NCI-H226 (cell line): ENCODE data around the gene NRCAM.
"Not testable (repeated sequence)": the region's sequence is repeated elsewhere in the genome, so short reads cannot be mapped to it uniquely, and the experiment has no call there.

Experiments
- DNase-seq: peaks from one replicate; pipeline ENCODE4 v3.0.0-alpha.2; 2015

NRCAM gene

DNA sequence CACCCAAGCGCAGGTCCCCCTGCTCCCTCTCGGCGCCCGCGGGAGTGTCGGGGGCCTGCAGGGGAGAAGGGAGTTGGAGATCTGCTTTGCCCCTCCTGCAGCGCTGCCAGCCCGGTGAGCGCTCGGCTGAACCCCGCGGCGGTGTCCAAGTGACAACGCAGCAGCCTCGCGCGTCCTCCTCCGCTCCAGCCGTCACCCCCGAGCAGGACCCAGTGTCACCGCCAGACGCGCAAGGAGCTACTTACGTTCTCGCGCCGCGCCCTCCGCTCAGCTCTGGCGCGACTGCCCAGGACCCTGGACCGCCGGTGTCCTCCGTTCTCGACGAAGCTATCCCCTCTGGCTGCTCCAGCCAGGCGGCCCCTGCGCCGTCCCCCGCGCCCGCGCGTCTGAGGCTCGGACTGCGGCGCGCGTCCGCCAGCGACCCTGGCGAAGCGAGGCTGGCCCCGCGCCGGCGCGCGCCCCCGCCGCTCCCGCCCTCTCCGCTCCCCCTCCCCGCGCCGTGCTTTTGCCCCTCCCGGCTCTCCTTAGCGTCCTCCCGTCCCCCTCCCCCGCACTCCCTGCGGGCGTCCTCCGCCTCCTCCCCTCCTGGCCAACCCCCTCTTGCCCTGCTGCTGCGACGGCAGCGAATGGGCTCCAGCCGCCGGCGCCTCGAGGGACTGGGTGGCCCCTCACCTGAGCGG, at the start of gene NRCAM:
NRCAM (minus strand) TSS at position 439 of the 680 bp plus-strand sequence. CDS start 216,372 bp downstream, outside the sequence.
- DNase-seq, result no peak

DNA sequence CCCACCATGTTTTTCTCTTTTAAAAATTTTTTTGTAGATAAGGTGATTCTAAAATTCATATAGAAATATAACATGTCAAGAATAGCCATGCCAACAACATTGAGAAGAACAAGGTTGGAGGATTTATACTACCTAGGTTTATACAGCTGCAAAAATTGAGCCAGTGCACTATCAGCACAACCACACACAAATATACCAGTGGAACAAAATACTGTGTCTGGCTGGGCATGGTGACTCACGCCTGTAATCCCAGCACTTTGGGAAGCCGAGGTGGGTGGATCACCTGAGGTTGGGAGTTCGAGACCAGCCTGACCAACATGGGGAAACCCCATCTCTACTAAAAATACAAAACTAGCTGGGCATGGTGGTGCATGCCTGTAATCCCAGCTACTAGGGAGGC, 48.3 kb upstream of the NRCAM start:
- not testable (repeated sequence) for DNase-seq

DNA sequence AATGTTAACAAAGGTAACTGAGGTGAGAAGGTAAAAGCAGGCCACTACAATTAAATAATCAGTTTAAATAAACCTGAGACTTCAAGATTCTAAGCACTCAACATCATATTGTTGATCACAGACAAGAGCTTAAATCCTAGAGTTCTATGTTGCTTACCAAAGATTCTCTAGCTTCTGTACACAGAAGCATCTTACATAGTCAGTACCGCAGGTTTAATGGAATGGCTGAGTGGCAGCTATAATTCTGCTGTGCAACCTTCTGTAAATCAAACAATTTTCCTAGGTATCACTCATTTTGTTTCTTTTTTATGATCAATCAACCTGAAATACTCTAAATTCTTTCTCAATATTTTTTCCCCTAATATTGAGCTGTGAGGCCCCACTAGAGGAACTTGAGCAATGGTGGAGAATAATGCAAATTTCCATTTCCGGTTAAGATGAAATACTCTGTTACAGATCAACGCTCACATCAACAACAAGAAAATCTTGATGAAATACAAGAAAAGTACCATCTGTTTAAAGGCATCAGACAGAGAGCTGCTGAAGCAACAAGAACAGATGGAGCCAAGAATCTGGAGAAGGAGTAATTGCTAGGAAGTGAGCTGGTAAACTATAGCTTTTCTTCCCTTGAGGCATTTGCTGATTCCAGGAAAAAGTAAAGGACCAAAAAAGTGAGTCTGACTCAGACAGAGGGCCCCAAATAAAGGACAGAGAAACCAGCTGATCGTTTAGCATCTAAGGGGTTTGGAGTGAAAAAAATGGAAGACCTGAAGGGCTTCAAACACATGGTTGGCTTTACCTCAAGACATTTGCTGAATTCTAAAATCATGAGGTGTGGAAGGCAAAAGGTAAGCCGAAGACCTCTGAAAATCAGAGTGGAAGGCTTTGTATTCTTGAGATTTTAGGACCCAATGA, 47.1 kb upstream of the NRCAM start:
- DNase-seq, result no peak

DNA sequence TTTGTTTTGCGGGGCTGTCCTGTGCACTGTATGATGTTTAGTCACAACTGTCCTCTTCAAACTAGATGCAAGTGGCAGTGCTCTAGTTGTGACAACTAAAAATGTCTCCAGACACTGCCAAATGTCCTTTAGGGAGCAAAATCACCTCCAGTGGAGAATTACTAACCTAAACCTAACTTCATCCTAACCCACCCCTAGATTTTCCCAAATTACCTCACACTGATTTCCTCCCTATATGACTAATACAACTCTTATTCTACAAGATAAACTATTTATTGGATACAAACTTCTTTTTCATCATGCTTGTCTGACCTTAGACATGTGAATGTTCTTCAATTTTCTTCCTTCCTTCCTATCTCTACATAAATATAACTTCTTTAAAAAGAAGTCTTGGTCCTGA, 43.3 kb upstream of the NRCAM start:
- DNase-seq, result no peak

DNA sequence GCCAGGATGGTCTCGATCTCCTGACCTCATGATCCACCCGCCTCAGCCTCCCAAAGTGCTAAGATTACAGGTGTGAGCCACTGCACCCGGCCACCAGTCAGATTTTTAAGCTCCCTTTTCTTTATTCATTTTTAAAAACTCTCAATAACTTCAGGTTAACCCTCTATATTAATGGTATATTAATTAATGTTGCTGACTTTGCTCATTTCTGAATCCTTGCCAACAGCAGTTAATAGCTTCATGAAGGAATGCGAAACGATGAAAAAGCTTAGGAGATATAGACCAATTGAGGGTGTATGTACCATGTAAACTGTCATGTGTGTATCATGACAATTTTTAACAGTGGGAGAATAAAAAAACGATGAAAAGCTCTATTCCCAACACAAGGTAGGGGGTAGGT, 42.2 kb upstream of the NRCAM start:
- no peak for DNase-seq

DNA sequence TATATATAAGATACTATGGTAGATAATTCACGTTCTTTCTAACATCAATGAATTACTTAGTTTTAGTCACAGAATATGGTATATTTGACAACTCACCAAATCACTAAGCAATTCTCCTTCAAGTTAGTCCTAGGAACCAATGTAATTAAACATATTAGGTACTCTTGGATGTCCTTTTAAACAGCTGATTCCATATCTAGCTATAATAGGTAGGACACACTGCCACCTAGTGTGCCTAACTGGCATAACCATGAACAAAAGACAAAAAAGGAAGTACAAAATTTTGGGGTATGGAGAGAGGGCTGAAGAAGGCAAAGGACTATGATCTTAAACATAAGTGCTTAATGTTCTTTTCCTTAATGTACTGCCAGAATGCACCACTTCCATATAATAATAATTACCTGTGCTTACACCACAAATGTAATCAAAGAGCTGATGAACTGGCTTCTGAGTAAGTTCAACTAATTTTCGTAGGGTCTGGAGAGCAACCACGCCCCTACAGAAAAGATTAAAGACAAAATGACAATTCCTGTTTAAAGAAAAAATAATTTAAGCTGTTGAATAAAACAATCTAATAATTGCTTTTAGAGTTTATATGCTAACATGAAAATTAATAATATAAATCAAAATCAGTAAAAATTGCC, 41.0 kb upstream of the NRCAM start:
- DNase-seq, result no peak

DNA sequence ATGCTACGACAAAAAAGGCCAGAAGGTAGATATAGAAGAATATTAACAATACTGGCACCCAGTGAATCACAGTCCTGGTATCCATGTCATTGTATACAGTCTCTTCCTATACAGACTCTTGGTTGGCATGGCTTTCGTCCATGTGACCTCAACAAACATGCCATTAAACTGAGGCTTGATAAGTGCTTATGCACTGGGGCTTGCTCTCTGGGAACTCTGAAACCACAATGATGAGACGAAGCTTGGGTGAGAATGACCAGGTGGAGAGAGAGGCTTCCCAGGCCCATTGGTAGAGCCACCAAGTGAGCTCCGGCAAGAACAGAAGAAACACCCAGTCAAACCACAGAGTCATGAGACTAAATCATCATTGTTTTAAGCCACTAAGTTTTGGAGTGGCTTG, 36.5 kb upstream of the NRCAM start:
- no peak for DNase-seq

DNA sequence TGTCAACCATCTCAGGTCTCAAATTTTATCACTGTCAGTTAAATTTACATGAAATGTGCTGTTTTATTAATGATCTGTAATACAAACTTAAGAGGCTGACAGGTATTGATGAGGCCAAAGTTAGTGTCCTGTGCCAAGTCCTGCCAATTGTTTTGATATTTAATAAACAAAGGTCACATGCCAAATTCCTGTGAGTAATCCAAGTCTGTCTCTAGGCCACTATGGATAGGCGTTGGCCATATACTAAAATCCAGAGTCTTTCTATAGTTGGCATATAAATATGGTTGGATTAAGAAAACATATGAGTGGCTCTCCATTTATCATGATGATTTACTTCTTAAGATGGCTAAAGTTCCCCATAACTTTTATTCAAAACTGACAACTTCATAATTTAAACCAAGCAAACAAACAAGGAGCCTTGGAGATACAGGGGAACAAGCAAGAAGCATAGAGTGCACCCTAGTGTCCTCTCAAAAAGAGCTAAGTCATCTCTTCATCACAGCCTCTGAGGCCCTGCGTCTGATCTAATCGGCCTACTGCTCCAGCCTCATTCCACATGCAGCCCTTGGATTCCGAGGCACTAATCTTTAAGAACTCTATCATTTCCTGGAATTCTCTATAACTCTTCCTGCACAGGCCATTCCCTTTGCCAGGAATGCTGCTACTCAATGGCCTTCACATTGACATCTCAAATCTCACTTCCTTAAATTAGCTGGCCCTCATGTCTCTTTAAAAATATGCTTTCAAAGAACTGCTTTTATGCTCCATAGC, 32.7 kb upstream of the NRCAM start:
- no peak for DNase-seq

DNA sequence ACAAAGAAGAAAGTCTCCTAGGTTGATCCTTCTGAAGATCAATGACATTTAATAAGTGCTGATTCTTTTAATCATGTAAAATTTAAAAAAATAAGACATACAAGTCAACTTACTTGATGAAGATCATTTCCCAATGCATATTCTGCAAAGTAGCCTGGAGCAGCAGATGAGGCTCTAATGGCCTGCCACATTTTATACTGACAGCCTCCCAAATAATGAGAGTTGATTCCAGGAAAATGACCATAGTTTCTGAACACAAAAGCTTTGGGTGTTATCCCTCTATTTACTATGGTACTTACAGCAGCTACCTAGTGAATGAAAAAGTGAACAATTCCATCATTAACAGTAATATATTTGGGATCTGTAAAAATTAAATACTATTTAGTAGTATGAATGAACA, 31.4 kb upstream of the NRCAM start:
- no peak for DNase-seq

DNA sequence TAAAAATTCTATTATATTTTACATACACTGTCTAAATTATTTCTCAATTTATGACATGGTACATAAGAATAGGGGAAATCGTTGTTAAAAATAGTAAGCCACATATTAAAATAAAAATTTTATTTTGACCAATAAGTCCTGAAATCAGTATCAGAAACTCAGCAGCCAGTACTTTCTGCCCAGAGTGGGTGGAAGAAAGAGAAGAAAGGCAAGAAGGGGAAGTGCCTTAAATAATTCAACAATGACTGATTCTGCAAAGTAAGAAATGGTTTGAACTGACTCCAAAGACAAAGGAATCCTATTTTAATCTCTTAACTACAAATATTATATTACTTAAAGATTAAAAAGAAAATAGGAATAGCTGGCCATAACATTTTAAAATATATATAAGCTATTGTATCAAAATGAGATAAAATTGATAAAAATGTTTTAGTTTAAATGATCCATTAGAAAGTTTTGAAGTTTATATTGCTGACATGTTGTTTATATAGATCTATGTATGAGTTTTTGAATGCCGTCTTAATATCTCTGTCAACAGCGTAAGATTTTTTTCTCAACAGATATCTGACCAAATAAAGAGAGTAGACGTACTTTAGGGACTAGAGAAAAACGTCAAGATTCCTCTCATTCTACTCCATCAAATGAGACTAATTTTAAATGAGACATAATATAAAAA, 30.2 kb upstream of the NRCAM start:
- DNase-seq, result no peak

DNA sequence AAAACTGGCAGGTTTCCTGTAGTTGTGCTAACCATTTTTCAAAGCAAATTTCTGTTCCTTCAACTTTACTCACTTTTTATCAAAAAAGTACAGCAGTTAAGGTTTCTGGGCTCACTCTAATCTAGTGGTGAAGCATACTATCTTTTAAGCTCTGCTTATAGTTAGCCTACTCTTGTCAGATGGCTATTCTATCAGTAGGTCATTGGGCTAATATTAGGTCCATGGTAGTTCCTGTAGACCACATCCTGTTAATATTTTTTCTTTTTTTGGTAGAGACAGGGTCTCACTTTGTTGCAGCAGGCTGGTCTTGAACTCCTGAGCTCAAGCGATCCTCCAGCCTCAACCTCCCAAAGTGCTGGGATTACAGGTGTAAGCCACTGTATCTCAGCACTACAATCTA, 27.9 kb upstream of the NRCAM start:
- no peak for DNase-seq

DNA sequence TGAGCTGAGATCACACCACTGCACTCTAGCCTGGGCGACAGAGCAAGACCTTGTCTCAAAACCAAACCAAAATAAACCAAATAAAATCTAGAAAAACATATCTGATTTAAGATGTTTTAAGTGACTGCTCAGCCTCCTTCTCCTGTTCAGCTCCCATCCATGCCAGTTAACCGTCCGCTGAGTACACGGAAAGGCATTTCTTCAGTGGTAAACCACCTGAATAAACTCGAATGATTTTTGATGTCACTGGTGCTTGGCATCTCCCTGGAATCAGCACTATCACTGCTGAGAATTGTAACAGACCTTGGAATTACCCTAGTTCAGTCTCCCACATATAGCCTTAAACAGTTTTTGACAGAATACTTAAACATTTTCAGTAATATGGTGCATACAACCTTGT, 24.1 kb upstream of the NRCAM start:
- DNase-seq, result no peak

DNA sequence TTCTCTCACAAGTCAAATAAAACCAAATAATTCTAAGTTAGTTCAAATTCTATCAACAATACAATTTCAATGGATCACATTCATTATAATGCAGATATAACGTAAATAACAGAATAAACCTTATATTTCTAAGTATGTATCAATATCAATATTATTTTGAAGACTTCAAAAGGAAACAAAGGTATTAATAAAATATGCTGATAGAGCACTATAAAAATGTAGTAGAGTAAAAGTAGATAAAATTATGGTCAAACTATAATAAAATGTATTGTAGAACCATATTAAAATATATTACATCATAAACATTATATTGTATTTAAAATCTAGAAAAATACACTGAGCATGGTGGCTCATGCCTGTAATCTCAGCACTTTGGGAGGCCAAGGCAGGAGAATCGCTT, 23.5 kb upstream of the NRCAM start:
- DNase-seq, result no peak

DNA sequence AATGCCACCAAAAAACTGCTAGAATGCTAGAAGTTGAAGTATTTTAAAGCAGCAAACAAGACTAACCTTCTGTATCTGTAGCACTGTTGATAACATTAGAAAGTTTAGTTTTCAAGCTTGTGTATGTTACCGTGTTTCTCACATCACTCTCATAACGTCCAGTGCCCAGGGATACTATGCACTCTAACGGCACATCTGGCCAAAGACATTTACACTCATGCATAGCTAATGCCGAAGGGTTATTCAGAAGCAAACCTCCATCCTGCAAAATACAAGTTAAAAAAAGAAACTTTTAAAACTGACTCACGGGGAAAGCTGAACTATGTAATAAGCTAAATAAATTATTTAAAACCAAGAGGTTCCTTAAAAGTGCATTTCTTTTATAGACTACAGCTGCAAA, 22.9 kb upstream of the NRCAM start:
- no peak for DNase-seq

DNA sequence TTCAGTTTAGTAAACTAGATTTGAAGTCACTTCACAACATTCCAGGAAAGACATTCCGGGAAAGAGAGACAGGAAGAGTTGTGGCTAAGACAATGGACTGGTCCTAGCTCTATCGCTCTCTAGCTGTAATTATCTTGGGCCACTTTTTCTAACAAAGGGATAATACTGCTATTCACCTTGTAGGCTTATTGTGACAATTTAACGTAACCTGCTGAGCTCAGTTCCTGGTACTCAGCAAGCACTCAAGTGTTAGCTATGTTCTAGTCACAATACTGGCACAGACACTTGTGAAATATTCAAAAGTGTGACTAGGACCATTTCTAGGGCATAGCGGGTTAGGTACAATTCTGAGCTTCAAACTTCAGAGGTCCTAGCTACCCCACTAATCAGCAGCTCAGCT, 12.0 kb upstream of the NRCAM start:
- no peak for DNase-seq

DNA sequence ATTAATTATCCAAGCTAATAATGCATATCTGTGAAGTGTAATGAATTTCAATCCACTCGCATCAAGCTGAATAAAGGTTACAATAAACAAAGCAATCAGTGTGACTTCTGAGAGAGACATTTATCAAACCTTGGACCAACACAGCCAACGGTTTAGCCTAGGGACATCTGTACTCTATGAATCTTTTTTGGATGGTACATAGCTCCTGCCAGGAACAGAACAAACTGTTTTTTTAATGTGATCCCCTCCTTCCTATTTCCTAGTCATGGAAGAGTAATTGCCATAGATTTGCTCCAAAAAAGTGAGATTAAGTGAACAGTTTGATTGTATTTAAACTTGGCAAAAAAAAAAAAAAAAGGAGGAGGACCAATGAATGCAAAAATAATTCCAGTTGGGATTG, 11.2 kb upstream of the NRCAM start:
- no peak for DNase-seq

DNA sequence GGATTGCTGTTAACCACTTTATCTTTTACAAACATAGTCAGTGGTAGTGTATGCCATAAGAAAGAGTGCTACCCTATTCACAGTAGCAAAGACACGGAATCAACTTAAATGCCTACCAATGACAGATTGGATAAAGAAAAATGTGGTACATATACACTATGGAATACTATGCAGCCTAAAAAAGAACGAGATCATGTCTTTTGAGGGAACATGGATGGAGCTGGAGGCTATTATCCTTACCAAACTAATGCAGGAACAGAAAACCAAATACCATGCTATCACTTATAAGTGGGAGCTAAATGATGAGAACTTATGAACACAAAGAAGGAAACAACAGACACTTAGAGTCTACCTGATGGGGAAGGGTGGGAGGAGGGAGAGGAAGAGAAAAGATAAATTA, 10.1 kb upstream of the NRCAM start:
- not testable (repeated sequence) for DNase-seq

DNA sequence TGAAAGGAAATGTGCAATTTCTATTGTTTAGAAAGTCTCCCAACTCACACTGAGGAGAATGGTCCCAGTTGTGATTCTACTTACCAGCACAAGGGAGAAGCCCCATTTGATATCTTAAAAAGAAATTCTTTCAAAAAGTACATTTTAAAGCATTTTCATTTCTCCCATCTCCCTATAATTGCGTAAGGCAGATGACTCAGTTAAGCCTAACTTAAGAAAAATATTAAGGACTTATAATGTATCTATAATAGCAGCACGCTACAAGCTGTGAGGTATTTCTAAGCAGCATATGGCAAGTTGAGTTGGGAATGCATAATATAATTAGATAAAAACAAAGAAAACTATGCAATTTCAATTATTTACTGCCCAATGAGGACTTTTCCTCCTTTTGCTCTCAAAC, 8.5 kb upstream of the NRCAM start:
- DNase-seq, result no peak

DNA sequence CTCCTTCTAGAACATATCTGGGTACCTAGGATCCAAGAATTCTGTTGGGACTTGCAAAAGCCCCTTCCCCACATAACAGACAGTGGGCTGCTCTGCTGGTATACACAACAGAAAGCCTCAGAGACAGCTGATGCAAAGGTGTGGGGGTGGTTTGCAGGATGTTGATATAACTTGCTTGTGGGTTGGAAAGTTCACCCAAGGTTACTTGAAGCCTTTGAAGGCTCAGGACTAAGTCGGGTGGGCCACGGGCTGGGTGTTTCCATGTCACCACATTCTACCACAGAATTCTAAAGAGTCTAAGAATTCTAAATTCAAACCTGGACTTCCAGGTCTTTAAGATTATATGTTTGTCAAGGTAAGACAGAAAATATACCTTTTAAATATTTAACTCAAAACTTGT, 7.4 kb upstream of the NRCAM start:
- no peak for DNase-seq

DNA sequence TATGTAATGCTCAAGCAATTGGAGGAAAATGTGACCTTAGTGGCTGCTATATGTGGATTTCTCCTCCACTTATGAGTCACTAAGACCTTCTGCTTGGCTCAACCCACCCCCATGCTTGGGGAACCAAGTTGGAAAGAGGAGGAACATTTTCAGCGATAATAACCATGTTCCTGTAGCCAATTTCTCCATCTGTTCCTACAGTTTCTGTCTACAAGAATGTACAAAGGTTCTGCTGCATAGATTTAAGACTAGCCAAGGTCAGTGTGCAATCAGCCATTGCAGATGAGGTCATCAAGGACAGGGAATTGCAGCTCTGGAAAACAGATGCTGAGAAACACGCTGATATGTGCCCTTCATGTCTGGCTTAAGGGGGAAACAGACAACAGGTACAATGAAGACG, 5.6 kb upstream of the NRCAM start:
- DNase-seq, result no peak

DNA sequence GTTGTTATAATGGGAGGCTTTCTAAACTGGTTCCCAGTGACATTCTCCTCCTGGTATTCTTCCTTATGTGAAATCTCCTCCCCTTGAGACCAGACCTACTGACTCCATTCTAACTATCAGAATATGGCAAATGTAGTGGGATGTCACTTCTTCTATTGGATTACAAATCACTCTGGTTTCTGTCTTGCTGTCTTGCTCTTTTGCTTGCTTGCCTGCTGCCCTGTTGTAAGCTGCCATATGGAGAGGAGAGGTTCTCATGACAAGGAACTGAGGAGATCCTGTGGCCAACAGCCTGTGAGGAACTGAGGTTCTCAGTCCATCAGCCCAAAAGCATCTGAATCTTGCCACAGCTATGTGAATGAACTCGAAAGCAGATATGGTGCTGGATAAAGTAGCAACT, 4.7 kb upstream of the NRCAM start:
- no peak for DNase-seq

DNA sequence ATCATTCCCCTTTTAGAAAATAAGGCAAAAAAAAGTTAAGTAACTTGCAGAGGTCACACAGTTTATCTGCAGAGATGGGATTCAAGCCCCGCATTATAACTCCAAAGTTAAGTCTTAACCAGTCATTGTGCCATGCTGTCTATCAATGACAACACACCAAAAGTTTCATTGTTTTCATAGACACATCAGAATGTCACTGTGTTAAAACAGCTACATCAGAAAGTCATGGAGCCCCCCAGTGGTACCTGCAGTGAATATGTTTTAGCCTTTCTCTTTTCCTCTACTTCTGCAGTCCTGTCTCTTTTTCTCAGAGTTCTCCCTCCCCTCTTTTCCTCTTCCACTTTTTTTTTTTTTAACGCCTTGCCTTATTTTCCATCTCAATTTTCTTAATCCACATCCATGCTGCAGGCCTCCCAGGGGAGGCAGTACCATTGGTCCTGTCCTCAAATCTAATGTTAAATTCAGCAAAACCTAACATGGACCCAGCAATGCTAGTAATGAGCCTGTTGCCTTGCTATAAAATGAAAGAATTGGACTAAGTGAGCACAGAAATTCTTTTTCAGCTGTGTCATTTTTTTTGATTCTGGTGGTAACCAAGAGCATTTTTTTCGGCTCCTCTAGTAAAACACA, 3.8 kb upstream of the NRCAM start:
- DNase-seq, result no peak
